ENCODE results near the gene C4A.
"Not testable (repeated sequence)": the region's sequence is repeated elsewhere in the genome, so short reads cannot be mapped to it uniquely, and the experiment has no call there.

Gene C4A

GRCh38 chr6:31961616-31962015 lies 20.2 kb upstream of the C4A start:
- no peak for FAIRE-seq

- FAIRE-seq = no peak
Measured at GRCh38 chr6:31963921-31964320, 17.9 kb upstream of the C4A start.

DNA sequence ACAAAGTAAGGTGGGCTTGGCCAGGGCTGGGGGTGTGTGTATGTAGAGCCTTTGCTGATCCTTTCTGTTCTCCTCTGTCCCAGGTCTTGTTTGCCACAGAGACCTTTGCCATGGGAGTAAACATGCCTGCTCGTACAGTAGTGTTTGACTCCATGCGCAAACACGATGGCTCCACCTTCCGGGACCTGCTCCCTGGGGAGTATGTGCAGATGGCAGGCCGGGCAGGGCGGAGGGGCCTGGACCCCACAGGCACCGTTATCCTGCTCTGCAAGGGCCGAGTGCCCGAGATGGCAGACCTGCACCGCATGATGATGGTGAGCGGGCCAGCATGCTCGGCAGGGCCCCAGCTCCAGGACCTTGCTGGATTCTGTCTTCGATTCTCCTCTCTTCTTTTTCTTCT lies 16.2 kb upstream of the C4A start:
- FAIRE-seq = no peak

DNA sequence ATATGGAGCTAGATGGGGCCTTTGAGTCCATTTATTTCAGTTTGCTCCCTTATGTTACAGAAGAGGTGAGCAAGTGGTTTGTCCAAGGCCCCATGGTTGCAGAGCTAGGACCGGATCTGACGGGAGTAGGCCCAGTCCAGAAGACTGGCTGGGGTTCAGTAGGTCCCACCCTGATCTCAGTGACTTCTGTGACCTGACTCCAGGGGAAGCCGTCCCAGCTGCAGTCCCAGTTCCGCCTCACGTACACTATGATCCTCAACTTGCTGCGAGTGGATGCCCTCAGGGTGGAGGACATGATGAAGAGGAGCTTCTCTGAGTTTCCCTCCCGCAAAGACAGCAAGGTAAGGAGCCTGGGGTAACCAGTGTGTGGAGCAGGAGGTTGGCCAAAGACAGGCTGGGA lies 15.4 kb upstream of the C4A start:
- FAIRE-seq = no peak

GRCh38 chr6:31966997-31967925 lies 14.6 kb upstream of the C4A start:
- FAIRE-seq = no peak

- no peak for FAIRE-seq
Measured at GRCh38 chr6:31967926-31968320, 13.9 kb upstream of the C4A start.

GRCh38 chr6:31968326-31968725 lies 13.5 kb upstream of the C4A start:
- FAIRE-seq = no peak

DNA sequence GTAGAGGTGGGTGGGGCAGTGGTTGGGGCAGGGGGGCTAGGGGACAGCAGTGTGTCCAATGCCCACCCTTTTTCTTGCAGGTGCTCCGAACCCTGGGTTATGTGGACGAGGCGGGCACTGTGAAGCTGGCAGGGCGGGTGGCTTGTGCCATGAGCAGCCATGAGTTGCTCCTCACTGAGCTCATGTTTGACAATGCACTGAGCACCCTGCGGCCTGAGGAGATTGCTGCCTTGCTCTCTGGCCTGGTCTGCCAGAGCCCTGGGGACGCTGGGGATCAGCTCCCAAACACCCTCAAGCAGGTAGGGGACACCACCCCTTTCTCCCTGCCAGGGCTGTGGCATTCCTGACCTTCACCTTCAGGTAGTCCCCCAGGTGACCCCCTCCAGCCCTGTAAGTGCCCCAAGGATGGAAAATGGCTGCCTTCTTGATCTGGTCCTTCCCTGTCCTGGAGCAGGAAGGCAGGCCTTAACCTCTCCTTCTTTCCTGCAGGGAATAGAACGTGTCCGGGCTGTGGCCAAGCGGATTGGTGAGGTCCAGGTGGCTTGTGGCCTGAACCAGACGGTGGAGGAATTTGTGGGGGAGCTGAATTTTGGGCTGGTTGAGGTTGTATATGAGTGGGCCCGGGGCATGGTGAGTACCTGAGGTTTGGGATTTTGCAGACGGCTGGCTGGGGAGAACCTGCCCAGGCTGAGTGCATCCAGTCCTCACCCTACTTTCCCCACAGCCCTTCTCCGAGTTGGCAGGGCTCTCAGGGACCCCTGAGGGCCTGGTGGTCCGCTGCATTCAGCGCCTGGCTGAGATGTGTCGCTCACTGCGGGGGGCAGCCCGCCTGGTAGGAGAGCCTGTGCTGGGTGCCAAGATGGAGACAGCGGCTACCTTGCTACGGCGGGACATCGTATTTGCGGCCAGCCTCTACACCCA lies 12.8 kb upstream of the C4A start:
- no peak for FAIRE-seq

GRCh38 chr6:31969712-31970603 lies 11.9 kb upstream of the C4A start:
- no peak for FAIRE-seq

- FAIRE-seq = no peak
Measured at GRCh38 chr6:31970604-31971271, 11.1 kb upstream of the C4A start.

DNA sequence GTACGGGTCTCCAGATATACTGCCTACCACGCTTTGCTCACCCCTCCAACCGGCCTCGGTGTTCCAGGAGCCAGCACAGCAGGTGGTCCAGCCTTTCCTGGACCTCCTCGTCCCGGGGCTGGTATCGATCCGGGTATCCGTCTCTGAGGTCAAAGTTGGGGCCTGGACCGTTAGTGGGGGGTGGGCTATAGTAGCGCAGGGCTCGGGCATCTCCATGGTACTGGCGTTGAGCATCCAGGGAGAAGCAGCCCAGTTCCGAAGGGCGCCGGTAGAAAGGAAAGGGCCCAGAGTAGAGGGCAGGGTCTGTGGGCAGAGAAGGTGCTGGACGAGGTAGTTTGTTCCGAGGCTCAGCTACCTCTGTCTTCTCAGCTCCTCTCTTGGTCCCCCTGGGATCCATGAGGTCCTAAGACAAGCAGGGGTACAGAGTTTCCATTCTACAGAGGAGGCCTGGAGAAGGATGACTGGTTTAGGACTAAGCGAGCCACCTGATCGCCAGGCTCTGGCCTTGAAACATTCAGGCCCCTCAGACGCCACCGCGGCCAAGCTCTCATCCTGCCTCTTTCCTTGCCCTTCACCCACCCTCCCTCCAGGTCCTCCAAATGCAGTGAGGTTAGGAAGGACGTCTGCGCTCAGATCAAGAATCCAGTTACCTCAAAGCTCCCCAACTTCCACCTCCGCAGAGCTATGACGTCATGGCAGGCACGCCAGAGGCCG lies 10.4 kb upstream of the C4A start:
- FAIRE-seq = no peak

DNA sequence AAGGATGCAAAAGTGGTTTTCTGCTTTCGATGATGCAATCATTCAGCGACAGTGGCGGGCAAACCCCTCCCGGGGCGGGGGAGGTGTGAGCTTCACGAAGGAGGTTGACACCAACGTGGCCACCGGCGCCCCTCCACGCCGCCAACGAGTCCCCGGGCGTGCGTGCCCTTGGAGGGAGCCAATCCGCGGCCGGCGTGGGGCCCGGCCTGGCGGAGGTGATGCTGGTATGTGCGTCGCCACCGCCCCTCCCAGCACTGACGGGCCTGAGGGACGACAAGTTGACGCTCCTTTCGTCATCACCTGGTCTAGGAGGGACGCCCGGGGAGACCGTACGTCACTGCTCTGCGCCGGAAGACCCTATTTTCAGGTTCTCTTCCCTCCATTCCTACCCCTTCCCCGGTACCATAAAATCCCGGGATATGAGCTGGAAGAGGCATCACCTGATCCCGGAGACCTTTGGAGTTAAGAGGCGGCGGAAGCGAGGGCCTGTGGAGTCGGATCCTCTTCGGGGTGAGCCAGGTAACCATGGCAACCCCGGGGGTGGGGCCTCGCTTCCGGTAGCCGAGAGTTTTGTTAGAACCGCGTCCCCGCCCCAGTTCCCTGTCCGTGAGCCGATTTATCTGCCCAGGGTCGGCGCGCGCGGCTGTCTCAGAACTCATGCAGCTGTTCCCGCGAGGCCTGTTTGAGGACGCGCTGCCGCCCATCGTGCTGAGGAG lies 9.7 kb upstream of the C4A start, which contains the start of gene DXO:
TSS of gene DXO (minus strand) at position 146 of the 716 bp plus-strand sequence. CDS start 463 bp downstream, outside the sequence.
- FAIRE-seq = peak; percentile 12

- no peak for FAIRE-seq
Measured at GRCh38 chr6:31972709-31973350, 9.0 kb upstream of the C4A start.

- not testable (repeated sequence) for FAIRE-seq
Measured at GRCh38 chr6:31976065-31976464, 5.8 kb upstream of the C4A start.

- FAIRE-seq = no peak
Measured at GRCh38 chr6:31977816-31978431, 3.9 kb upstream of the C4A start.

GRCh38 chr6:31978831-31979230 lies 3.0 kb upstream of the C4A start:
- FAIRE-seq = no peak

DNA sequence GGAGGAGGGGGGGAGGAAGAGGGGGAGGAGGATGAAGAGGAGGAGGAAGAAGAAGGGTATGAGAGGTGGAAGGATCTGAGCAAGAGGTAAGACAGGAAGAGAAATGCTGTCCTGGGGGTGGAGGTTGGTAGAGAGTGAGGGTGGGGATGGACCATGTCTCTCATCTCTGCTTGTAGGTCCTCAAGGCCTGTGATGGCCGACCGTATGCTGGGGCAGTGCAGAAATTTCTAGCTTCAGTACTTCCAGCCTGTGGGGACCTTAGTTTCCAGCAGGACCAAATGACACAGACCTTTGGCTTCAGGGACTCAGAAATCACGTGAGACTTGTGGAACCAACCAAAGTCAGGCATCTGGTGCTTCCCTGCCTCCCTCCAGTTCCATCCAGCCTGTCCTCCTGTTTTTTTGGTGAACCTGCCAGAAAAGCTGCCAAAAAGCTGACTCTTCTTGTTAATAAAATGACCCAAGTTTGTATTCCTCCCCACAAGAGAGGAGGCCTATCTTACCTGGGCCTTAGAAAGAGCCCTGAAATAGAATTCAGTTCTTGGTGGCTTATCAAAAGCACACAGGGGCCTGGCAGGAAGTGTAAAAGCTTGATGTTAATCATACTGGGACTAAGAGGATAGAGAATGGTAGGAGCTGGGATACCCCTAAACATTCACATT lies 2.5 kb upstream of the C4A start:
- no peak for FAIRE-seq

- not testable (repeated sequence) for FAIRE-seq
Measured at GRCh38 chr6:31980195-31980876, 1.5 kb upstream of the C4A start.
